Kidney (tissue), 14 donors: ENCODE results near the gene FAM78A. TPM values are rescaled to one million over a fixed set of nuclear protein-coding genes. Genes with fewer than 3 reads are reported as not detected.
A peak's percentile ranks its signal among the peaks of the same experiment; 100 is the strongest.
"Not testable (repeated sequence)": the region's sequence is repeated elsewhere in the genome, so short reads cannot be mapped to it uniquely, and the experiment has no call there.

Experiments
- DNase-seq, 5 donors: peaks; one replicate each; pipeline ENCODE4 v3.0.0-alpha.2; 2013 to 2020
- FAIRE-seq: peaks from 2 replicates; lab custom pipeline; 2012; peaks lifted over from hg19 to GRCh38; lab: Jason Lieb, UNC
- H3K27ac ChIP-seq, 2 donors: one replicate each; pipeline ENCODE4 v1.7.0; 2013; ENCODE audit warnings: low read depth in 2 of 2, low read length in 2 of 2, inconsistent platforms in 1 of 2
- H3K27me3 ChIP-seq: one replicate; pipeline ENCODE4 v1.7.1; 2013; ENCODE audit warnings: low read length, inconsistent platforms; ENCODE audit not compliant: control insufficient read depth, insufficient read depth
- H3K36me3 ChIP-seq, 3 donors: one replicate each; pipeline versions ENCODE4 v1.7.0 to v1.7.1; 2013; ENCODE audit warnings: low read length in 3 of 3, control low read depth in 1 of 3, inconsistent platforms in 1 of 3; ENCODE audit not compliant: insufficient read depth in 3 of 3, control insufficient read depth in 2 of 3
- H3K4me1 ChIP-seq, 3 donors: one replicate each; pipeline versions ENCODE4 v1.7.0 to v1.7.1; 2013; ENCODE audit warnings: low read length in 3 of 3, inconsistent platforms in 1 of 3, low read depth in 1 of 3; ENCODE audit not compliant: control insufficient read depth in 2 of 3, insufficient read depth in 2 of 3
- H3K4me3 ChIP-seq, 3 donors: one replicate each; pipeline versions ENCODE4 v1.7.0 to v1.8.1; 2013; ENCODE audit warnings: low read length in 3 of 3, control low read depth in 1 of 3, inconsistent platforms in 1 of 3
- H3K9ac ChIP-seq, 3 donors: one replicate each; pipeline versions ENCODE4 v1.7.0 to v1.7.1; 2013; ENCODE audit warnings: low read length in 3 of 3, control low read depth in 1 of 3, inconsistent platforms in 1 of 3
- H3K9me3 ChIP-seq, 3 donors: one replicate each; pipeline versions ENCODE4 v1.7.0 to v1.7.1; 2013; ENCODE audit warnings: low read length in 3 of 3, control low read depth in 1 of 3, inconsistent platforms in 1 of 3; ENCODE audit not compliant: control insufficient read depth in 2 of 3, insufficient read depth in 1 of 3
- intact Hi-C: fragments of 100-400 bp; cut with DNase I; formaldehyde crosslinking; loops from one replicate; pipeline ENCODE4 v1.11.1; 2022
- polyA plus RNA-seq: library from polyadenylated mRNA; stranded (reverse); fragments of 350-450 nt; fragmentation: Illumina TruSeq; extraction: RNeasy Lipid Tissue Mini Kit (QIAGEN cat#74804); gene quantifications from one replicate; pipeline ENCODE4 v1.2.3, GENCODE V29; 2014; ENCODE audit warnings: low read depth, low replicate concordance; ENCODE audit not compliant: insufficient read depth
- total RNA-seq: library from RNA; stranded (reverse); fragmentation: NEBNext Ultra II Directional; extraction: Animal tissue kit (Norgen Biotek cat#: 25700); gene quantifications from one replicate; pipeline ENCODE4 v1.2.1, GENCODE V29; 2021
- TF ChIP-seq, protein P1 (sequence below): IDR thresholded peaks from 3 replicates; pipeline ENCODE4 v1.5.1; 2012; ENCODE audit warnings: mild to moderate bottlenecking, moderate library complexity, borderline replicate concordance; ENCODE audit not compliant: insufficient read depth; ENCODE audit errors: extremely low read depth
- donor health status: control.
- donor health status: control.
- donor health status: control.
- donor health status: control.
- donor health status: control.
- donor health status: DM: yes; HTN: yes; CAD: no.
- donor health status: Normal renal cell carcinoma (clear cell type).

FAM78A gene
- total and polyA plus RNA-seq, 2 donors from 2014 or later, result 1.6 to 6.1 TPM

DNA sequence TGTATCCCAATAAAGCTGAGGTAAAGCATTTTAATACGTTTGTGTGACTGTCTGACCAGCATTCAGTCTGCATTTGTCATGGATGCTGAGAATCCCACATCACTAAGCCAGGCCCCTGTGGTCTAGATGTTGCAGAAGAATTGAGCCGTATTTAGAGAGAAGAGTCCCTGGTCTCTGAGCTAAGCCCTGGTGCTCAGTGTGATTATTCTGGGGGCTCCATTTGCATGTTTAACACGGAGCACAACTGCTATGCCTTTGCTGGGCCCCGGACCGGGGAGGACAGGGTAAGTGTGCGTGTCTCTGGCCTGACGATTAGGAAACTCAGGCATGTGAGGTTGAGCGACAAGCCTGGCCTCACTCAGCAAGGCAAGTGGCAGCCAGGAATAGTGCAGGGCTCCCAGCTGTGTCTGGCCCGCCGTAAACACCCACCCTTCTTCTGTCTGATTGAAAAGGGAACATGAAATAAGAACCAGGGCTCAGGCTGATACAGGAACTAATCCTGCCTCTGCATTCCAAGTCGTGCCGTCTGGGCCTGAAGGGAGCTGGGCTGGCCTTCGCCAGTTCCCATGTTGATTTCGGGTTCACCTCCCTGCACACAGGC lies 22.3 kb downstream of the FAM78A start:
- Histone ChIP-seq H3K9ac (no peak overlapping the region), H3K9me3 (no peaks in the 10 kb centered on the region), H3K36me3 (no peaks in the 10 kb centered on the region), H3K27ac (no peak overlapping the region), H3K4me3 (no peak overlapping the region), H3K4me1 (no peaks in the 10 kb centered on the region), H3K27me3 (no peaks in the 10 kb centered on the region)
- DNase-seq (no peak), FAIRE-seq (no peak)
- intact Hi-C loops, result no loop called here
- TF ChIP-seq, protein P1, sequence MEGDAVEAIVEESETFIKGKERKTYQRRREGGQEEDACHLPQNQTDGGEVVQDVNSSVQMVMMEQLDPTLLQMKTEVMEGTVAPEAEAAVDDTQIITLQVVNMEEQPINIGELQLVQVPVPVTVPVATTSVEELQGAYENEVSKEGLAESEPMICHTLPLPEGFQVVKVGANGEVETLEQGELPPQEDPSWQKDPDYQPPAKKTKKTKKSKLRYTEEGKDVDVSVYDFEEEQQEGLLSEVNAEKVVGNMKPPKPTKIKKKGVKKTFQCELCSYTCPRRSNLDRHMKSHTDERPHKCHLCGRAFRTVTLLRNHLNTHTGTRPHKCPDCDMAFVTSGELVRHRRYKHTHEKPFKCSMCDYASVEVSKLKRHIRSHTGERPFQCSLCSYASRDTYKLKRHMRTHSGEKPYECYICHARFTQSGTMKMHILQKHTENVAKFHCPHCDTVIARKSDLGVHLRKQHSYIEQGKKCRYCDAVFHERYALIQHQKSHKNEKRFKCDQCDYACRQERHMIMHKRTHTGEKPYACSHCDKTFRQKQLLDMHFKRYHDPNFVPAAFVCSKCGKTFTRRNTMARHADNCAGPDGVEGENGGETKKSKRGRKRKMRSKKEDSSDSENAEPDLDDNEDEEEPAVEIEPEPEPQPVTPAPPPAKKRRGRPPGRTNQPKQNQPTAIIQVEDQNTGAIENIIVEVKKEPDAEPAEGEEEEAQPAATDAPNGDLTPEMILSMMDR, result no peak

DNA sequence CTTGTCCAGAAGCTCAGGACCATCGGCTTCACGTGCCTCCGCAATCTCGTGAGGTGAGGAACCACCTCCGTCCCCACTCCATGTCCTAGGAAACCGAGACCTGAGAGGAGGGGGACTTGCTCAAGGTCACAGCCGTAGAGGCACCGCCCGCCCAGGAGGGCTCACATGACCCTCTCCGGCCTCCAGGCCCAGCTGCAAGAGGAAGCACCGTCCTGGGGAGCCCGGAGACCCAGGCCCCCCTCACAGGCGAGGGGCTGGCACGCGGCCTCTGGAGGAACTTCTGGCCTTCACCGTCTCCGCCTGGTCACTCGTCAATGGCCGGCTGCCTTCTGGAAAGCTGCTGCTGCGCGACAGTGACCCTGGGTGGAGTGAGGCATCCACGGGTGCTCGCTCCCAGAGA lies 24.2 kb downstream of the FAM78A start:
- H3K4me1 ChIP-seq, result no peaks in the 10 kb centered on the region
- H3K9ac ChIP-seq, result no peak overlapping the region
- no peaks in the 10 kb centered on the region for H3K36me3 ChIP-seq
- no peaks in the 10 kb centered on the region for H3K27me3 ChIP-seq
- H3K27ac ChIP-seq, result no peak overlapping the region
- DNase-seq, result no peak
- intact Hi-C loops, result no loop called here
- TF ChIP-seq, protein P1, result no peak
- FAIRE-seq, result no peak
- no peak overlapping the region for H3K4me3 ChIP-seq
- H3K9me3 ChIP-seq, result no peaks in the 10 kb centered on the region

DNA sequence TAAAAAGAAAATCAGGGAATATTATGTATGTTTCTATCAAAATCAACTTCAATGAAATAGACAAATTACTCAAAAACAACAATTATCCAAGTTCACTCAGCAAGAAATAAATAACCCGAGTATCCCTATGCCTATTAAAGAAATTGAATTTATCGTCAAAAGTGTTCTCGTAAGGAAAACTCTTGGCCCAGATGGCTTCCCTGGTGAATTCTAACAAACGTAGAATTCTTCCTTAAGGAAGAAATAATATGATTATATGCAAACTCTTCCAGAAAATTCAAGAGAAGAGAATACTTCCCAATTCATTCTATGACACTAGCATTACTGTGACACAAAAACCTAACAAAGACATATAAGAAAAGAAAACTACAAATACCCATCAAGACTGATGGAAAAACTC lies 29.7 kb downstream of the FAM78A start:
- no peak for FAIRE-seq
- Histone ChIP-seq H3K27me3 (no peaks in the 10 kb centered on the region), H3K36me3 (no peaks in the 10 kb centered on the region), H3K4me1 (no peaks in the 10 kb centered on the region), H3K4me3 (no peak overlapping the region), H3K27ac (no peak overlapping the region), H3K9me3 (no peaks in the 10 kb centered on the region), H3K9ac (no peak overlapping the region)
- TF ChIP-seq, protein P1, result no peak
- intact Hi-C loops, result no loop called here
- no peak for DNase-seq

DNA sequence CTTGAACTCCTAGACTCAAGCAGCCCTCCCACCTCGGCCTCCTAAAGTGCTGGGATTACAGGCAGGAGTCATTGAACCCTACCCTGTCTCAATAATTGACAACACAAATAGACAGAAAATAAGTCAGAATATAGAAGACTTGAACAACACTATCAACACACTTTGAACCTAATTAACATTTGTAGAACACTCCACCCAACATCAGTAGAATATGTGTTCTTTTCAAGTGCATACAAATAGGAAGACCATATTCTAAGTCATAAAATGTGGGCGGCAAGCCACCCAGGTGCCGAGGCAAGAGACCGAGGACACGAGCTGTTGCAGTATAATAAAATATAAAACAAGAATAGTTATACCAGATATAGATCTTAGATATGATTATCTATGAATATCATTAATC lies 32.0 kb downstream of the FAM78A start:
- H3K27ac ChIP-seq, FAIRE-seq, H3K36me3 ChIP-seq, H3K27me3 ChIP-seq, intact Hi-C loops, H3K4me3 ChIP-seq, H3K4me1 ChIP-seq, H3K9me3 ChIP-seq, H3K9ac ChIP-seq: not testable (repeated sequence)
- DNase-seq, result peak in 1 of 5 donors; percentile 0
